GM18870 (cell line): Measurements from ENCODE around the gene PRR36.
A peak's percentile ranks its signal among the peaks of the same experiment; 100 is the strongest.

Experiments used
- ATAC-seq: cut with Tn5 transposase; IDR thresholded peaks from one replicate; pipeline ENCODE4 v1.9.1; 2021; ENCODE audit warnings: moderate library complexity; ENCODE audit not compliant: unreplicated experiment

The PRR36 gene

GRCh38 chr19:7913652-7914051, 39.5 kb upstream of the PRR36 start:
- ATAC-seq, result no peak

- ATAC-seq, result no peak
Measured at GRCh38 chr19:7912697-7913564, 38.7 kb upstream of the PRR36 start.

DNA sequence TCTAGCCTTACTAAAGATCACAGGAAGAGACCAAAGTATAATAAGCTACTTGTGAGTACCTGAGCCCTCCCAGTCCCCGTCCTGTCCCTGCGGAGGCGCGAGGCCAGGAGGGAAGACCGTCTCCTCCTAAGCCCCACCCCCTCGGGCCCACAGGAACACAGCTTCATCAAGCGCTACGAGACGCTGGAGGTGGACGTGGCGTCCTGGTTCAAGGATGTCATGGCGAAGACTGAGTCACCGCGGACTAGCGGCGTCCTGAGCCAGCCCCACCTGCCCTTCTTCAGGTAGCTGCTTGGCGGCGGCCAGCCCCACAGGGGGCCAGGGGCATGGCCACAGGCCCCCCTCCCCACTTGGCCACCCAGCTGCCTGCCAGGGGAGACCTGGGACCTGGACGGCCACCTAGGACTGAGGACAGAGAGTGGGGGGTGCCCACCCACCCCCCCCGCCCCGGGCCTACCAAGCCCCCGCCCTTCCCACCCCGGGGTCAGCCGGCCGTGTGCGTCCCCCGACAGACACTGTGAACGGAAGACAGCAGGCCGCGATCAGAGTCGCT, 38.0 kb upstream of the PRR36 start:
- no peak for ATAC-seq

DNA sequence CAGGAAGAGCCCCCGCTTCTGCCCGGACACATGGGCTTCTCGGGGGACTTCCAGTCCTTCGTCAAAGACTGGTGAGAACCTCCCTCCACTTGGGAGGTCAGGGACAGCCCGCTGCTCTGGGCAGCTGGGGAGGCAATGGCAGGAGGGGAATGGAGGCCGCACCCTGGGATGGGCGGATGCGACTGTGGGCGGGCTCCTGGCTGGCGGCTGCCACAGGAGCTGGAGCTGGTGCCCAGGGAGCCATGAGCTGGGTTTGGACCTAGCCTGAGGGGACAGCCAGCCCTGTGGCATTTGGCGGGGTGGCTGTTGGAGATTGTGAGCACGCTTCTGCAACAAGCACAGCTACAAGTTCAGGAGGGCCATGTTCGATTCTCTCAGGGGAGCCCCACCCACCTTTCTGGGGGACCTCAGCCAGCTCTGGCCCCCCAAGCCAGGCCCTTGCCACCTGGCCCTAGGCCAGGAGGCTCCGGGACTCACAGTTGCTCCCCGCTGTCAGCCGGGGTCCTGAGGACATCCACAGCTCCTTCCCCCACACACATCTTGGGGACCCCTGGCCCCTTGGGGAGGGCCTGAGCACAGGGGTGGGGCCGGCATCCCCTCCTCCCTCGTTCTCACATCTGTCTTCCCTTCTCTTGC, 37.4 kb upstream of the PRR36 start:
- ATAC-seq, result no peak

DNA sequence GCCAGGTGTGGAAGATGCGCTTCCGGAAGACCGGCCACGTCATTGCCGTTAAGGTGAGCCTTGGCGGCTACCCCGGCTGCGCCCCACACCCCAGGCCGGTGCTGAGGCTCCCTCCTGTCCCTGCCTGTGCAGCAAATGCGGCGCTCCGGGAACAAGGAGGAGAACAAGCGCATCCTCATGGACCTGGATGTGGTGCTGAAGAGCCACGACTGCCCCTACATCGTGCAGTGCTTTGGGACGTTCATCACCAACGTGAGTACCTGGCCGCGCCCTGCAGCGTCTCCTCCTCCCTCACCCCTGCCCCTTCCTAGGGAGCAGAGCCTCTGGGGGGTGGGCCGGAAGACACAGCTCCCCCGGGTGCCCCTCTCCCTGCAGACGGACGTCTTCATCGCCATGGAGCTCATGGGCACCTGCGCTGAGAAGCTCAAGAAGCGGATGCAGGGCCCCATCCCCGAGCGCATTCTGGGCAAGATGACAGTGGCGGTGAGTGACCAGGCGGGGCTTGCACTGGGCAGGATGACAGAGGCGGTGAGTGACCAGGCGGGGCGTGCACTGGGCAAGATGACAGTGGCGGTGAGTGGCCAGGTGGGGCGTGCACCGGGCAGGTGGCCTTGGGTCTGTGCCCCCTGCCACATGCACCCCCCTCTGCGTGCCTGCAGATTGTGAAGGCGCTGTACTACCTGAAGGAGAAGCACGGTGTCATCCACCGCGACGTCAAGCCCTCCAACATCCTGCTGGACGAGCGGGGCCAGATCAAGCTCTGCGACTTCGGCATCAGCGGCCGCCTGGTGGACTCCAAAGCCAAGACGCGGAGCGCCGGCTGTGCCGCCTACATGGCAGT, 36.4 kb upstream of the PRR36 start:
- no peak for ATAC-seq

DNA sequence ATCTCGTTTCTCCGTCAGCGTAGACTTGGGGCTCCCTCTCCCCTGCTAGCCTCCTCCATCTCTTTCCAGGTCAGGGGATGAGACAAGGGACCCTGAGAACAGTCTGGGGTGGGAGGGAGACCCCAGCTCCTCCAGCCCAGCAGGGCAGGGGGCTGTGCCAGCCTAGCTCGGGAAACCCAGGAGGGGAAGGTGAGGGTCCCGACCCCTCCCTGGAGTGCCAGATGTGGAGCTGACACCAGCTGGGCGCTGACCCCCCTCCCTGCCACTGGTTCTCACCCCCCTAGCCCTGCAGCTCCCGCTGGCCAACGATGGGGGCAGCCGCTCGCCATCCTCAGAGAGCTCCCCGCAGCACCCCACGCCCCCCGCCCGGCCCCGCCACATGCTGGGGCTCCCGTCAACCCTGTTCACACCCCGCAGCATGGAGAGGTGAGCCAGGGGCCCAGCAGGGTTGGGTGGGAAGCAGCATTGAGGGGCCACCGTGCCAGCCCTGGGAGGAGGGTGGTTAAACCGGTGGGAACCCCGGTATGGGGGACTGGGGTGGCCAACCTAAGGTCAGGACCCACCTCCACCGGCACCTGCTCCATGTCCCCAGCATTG, 35.4 kb upstream of the PRR36 start:
- no peak for ATAC-seq

DNA sequence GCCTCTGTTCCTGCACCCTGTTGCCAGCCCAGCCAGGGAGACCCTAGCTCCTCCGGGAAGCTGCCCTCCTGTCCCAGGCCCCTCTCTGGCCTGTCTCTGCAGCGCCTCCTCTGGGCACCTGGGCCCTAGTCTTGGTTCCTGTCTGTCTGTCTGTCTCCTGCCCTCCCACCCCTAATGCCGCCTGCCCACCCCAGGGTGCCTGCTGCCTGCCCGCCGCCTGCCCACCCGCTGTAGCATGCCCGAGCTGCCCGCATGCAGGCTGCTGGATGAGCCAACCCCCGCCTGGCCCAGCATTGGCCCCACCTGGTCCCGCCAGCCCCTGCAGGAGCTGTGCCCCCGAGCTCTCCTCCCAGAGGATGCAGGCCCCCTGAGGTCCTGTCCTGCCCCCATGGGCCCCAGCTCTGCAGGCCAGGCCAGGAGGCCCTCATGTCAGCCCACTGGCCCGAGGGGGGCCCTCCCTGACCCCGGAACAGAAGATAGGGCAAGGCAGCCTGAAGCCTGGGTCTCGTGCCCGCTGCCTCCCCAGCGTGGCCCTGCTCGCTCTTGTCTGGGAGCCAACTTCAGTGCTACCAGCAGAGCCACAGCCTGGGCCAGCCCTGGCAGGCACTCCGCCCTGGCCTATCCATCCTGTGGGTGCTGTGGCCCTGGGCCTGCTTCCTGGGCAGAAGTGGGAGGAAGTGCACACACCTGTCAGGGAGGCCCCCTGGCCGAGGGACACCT, 34.7 kb upstream of the PRR36 start:
- no peak for ATAC-seq

DNA sequence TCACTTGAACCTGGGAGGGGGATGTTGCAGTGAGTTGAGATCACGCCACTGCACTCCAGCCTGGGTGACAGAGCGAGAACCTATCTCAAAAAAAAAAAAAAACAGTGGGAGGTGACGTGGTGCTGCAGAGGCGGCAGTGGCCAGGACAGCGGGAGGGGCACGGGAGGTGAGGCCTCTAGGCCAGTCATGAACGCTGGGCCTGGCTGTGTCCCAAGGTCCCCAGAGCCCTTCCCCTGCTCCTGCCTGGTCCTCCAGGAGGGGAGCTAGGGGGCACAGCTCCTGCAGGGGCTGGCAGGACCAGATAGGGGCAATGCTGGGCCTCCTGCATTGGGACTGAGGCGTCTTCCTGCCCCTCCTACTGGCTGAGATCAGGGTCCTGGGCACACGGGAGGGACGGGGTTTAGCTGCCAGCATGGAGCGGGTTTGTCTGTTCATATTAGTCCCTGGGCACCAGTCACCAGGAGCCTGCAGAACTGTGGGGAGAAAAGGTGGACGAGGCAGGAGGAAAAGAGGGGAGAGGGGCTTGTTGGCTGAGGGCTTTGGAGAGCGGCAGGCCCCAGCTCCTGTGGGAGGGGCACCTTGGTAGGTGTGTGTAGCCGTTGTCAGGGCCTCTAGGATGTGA, 34.0 kb upstream of the PRR36 start:
- ATAC-seq, result no peak

GRCh38 chr19:7907544-7907943, 33.4 kb upstream of the PRR36 start:
- ATAC-seq, result no peak

GRCh38 chr19:7907122-7907521, 32.9 kb upstream of the PRR36 start:
- no peak for ATAC-seq

GRCh38 chr19:7905859-7906258, 31.7 kb upstream of the PRR36 start:
- no peak for ATAC-seq

DNA sequence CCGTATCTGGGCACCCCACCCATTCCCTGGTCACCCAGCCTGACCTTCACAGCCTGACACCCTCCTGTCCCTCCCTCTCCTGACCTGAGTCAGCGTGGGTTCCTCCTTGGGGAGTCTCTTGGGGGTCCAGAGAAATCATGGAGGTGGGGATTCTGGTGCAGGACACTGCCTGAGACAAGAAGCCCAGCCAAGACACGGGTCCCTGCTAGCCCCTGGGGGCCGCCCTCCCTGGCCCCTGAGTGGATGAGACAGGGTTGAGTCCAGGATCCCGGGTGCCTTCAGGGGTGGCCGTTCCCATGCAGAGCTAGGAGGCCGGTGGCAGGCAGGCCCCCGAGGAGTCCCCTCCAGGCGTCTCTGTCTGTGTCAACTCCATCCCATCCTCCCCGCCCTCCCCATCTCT, 31.1 kb upstream of the PRR36 start:
- ATAC-seq, result no peak

DNA sequence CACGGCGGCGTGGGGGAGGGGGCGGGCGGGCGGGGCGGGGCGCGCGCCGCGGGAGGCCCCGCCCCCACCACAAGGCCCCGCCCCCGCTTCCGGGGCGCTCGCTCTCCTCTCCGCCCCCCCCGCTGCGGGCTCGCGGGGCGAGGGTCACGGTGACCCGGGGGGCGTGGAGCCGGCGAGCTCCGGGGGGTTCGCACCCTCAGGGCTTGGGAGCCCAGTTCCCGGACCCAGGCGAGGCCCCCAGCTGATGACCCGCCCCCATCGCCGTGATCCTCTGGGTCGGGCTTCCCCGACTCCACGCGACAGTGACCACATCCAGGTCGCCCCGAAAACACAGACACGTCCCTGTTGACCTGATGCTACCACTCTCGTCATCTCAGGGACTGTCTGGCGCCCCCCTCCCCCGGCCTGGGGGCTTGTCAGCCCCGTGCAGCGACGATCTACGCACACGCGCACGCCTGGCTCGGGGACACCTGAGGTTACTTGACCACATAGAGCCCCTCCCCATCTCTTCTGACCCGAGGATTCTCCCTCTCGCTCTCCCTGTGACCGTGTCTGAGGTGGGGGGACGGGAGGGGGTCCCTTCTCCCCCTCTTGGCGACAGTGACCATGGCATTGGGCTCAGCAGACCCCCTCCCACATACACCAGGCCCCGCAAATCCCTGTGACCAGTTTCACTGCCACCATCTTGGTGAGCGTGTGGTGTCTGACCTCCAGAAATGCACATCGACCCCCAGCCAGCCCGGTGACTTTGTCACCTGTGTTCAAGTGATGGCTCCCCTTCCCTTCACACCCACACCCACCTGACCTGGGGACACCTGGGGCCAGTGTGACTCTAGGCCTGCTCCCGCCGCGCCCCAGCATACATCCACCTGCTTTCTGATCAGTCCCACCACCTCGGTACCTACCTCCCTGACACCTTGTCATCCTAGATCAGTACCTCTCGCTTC, 30.2 kb upstream of the PRR36 start:
- no peak for ATAC-seq

DNA sequence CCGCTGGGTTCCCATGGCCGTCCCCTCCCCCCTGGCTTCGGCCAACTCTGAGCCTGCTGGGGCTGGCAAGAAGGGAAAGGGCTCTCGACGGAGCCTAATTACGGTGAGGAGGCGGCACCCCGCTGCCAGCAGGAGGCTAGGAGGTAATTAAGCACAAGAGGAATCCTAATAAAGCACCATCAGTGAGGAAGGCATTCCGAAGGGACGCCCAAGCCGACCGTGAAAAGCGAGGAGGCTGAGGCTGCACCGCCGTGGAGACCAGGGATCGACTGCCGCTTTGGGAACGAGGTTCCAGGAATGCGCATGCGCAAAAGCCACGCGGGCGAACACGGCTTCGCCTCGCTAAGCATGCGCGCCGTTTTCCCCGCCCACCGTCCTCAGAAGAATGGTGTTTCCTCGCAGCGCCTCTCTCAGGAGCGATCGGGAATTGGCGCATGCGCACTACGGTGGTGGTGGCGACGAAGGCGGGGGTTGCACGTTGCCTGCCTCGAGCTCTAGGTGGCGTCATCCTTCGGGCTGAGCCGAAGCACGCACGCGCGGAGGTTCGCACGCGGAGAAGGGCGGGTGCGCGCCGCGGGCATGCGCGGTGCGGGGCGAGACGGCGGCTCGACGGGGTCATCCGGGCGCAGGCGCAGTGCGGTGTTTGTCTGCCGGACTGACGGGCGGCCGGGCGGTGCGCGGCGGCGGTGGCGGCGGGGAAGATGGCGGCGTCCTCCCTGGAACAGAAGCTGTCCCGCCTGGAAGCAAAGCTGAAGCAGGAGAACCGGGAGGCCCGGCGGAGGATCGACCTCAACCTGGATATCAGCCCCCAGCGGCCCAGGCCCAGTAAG, 29.3 kb upstream of the PRR36 start, which contains the start of gene MAP2K7:
Gene MAP2K7, plus strand, starts transcription at position 634 of the 830 bp plus-strand sequence. Its CDS starts 68 bp downstream, at position 702.
- ATAC-seq, result peak; percentile 86

- no peak for ATAC-seq
Measured at GRCh38 chr19:7902796-7903243, 28.6 kb upstream of the PRR36 start.

DNA sequence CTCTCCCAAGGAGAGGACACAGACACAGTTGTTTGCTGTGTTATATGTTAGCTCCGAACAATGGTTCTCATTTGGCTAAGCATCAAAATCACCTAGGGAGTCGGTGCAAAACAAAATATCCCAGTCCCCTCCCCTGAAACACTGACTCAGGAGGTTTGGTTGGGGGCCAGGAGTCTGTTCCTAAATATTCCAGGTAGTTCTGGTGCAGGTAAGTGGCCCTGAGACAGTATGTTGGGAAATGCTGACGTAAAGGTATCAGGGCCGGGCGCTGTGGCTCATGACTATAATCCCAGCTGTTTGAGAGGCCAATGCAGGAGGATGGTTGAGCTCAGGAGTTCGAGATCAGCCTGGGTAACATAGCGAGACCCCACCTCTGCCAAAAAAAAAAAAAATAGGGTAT, 27.1 kb upstream of the PRR36 start:
- ATAC-seq, result no peak

DNA sequence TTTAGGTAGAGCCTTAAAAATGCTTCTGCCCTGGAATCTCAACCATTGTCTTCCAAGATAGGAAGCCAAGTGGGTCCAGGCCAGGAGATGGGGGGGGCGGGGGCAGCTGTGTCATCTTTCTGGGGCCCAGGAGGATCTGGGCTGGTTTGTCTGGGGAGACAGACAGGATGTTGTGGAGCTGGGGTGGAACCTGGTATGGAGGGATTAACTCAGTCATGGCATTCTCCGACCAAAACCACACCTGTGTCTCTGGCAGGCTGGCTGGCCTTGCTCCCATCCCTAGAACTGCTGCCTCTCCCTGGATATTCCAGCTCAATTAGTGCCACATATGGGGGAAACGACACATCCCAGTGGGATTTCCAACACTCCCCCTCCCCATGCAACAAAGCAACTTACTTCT, 26.7 kb upstream of the PRR36 start:
- ATAC-seq, result no peak
